CD4-positive, alpha-beta T cell treated with Interleukin-1 beta for 1 hour (primary cell): Measurements from ENCODE around the gene VCX3A.
"Not testable (repeated sequence)": the region's sequence is repeated elsewhere in the genome, so short reads cannot be mapped to it uniquely, and the experiment has no call there.

Experiments
- DNase-seq, 2 donors: peaks; one replicate each; pipeline ENCODE4 v3.0.0-alpha.2; 2020 to 2022

The VCX3A gene

GRCh38 chrX:6535018-6535417 lies at the start of gene VCX3A:
VCX3A (minus strand) TSS chrX:6535118; CDS start chrX:6534497, 621 bp downstream.
- not testable (repeated sequence) for DNase-seq

- no peak for DNase-seq
Observed at GRCh38 chrX:6574762-6575161, 39.8 kb upstream of the VCX3A start.

GRCh38 chrX:6568031-6568430 lies 33.1 kb upstream of the VCX3A start:
- no peak for DNase-seq

GRCh38 chrX:6558979-6559378 lies 24.1 kb upstream of the VCX3A start:
- no peak for DNase-seq

GRCh38 chrX:6557690-6558089 lies 22.8 kb upstream of the VCX3A start:
- no peak for DNase-seq

- no peak for DNase-seq
Observed at GRCh38 chrX:6550999-6551398, 16.1 kb upstream of the VCX3A start.

- DNase-seq: no peak
Observed at GRCh38 chrX:6545712-6546111, 10.8 kb upstream of the VCX3A start.

- DNase-seq: no peak
Observed at GRCh38 chrX:6526564-6527136, 8.3 kb downstream of the VCX3A start.

GRCh38 chrX:6517376-6517775 lies 17.5 kb downstream of the VCX3A start:
- no peak for DNase-seq

GRCh38 chrX:6506444-6506843 lies 28.5 kb downstream of the VCX3A start:
- no peak for DNase-seq

GRCh38 chrX:6505960-6506359 lies 29.0 kb downstream of the VCX3A start:
- DNase-seq: no peak

- no peak for DNase-seq
Observed at GRCh38 chrX:6500719-6501118, 34.2 kb downstream of the VCX3A start.

GRCh38 chrX:6498324-6498723 lies 36.6 kb downstream of the VCX3A start:
- no peak for DNase-seq
